ENCODE results near the gene MAP3K14. TPM values are rescaled to one million over a fixed set of nuclear protein-coding genes. Genes with fewer than 3 reads are reported as not detected.
A peak's percentile ranks its signal among the peaks of the same experiment; 100 is the strongest.

The MAP3K14 gene
- total and polyA plus RNA-seq, 12 donors, result 6.7 to 24.1 (median 12.6) TPM

- Histone ChIP-seq H3K27me3 (no peaks in the 10 kb centered on the region), H3K4me3 (no peak overlapping the region), H3K36me3 (no peaks in the 10 kb centered on the region), H3K9me3 (no peaks in the 10 kb centered on the region), H3K27ac (peak overlapping the region in 9 of 10 donors; percentile 56 to 86 (median 79)), H3K4me1 (peaks cover 15 to 39% (median 28%) of the 10 kb centered on the region in 9 donors)
- intact Hi-C loops (cut with DNase I), result no loop called here
- ATAC-seq, result no peak
- no peak for TF ChIP-seq CTCF (IDR thresholded peaks at IDR 0.05)
- 89 to 93% methylated on average over 8 of the region's 8 CpGs for WGBS, 2 donors
- DNase-seq, result no peak
Observed at GRCh38 chr17:45338996-45339535, 22.2 kb upstream of the MAP3K14 start.

- H3K4me1 ChIP-seq, result peaks cover 15 to 46% (median 34%) of the 10 kb centered on the region in 9 donors
- H3K36me3 ChIP-seq, result no peaks in the 10 kb centered on the region
- no peaks in the 10 kb centered on the region for H3K27me3 ChIP-seq
- H3K4me3 ChIP-seq, result no peak overlapping the region
- peak; percentile 51 to 77 (median 66) for ATAC-seq
- peak overlapping the region; percentile 56 to 86 (median 76) for H3K27ac ChIP-seq
- TF ChIP-seq CTCF (IDR thresholded peaks at IDR 0.05), result no peak
- 72 to 78% methylated on average over 15 of the region's 15 CpGs for WGBS, 2 donors
- no peaks in the 10 kb centered on the region for H3K9me3 ChIP-seq
- intact Hi-C loops (cut with DNase I), result no loop called here
- DNase-seq, result peak; percentile 38 to 59
Observed at GRCh38 chr17:45338023-45338781, 21.4 kb upstream of the MAP3K14 start.

- intact Hi-C loops (cut with DNase I), result no loop called here
- no peaks in the 10 kb centered on the region for H3K27me3 ChIP-seq
- H3K4me1 ChIP-seq, result peaks cover 15 to 47% (median 32%) of the 10 kb centered on the region in 9 donors
- no peak overlapping the region for H3K27ac ChIP-seq
- H3K36me3 ChIP-seq, result no peaks in the 10 kb centered on the region
- H3K4me3 ChIP-seq, result no peak overlapping the region
- DNase-seq (no peak), ATAC-seq (no peak)
- no peaks in the 10 kb centered on the region for H3K9me3 ChIP-seq
- 85 to 86% methylated on average over 9 of the region's 9 CpGs for WGBS, 2 donors
- no peak for TF ChIP-seq CTCF (IDR thresholded peaks at IDR 0.05)
Observed at GRCh38 chr17:45336390-45337182, 19.8 kb upstream of the MAP3K14 start.

- no peak for TF ChIP-seq CTCF (IDR thresholded peaks at IDR 0.05)
- H3K9me3 ChIP-seq, result no peaks in the 10 kb centered on the region
- intact Hi-C loops (cut with DNase I), result no loop called here
- H3K27me3 ChIP-seq, result no peaks in the 10 kb centered on the region
- H3K4me1 ChIP-seq, result peaks cover 13 to 38% (median 23%) of the 10 kb centered on the region in 9 donors
- 93 to 94% methylated on average over 5 of the region's 5 CpGs for WGBS, 2 donors
- DNase-seq, result no peak
- ATAC-seq, result no peak
- H3K4me3 ChIP-seq, result no peak overlapping the region
- H3K36me3 ChIP-seq, result no peaks in the 10 kb centered on the region
- no peak overlapping the region for H3K27ac ChIP-seq
Observed at GRCh38 chr17:45335721-45336120, 18.9 kb upstream of the MAP3K14 start.
